Measurements from ENCODE around the gene LHFPL6. TPM values are rescaled to one million over a fixed set of nuclear protein-coding genes. Genes with fewer than 3 reads are reported as not detected.

Gene LHFPL6
- total RNA-seq, 1 experiment from 2014 or later, result 2.5 TPM

GRCh38 chr13:39524795-39525194 is 78.2 kb downstream of the LHFPL6 start:
- Histone ChIP-seq H3F3A (ENCODE audit: insufficient read depth, low read depth) (no peaks in the 10 kb centered on the region; the same call in 1 of the 2 replicates), H3K4me3 (no peak overlapping the region), H3K4me1 (replicated peaks; ENCODE audit: insufficient read depth) (peaks cover 15% of the 10 kb centered on the region), H3K9me2 (ENCODE audit: insufficient read depth) (no peaks in the 10 kb centered on the region; the same call in 1 of the 2 replicates), H3K9me3 (ENCODE audit: insufficient read depth, low read depth) (no peaks in the 10 kb centered on the region), H2AFZ (no peak overlapping the region), H3K27ac (no peak overlapping the region), H3K36me3 (ENCODE audit: low read depth) (no peaks in the 10 kb centered on the region), H3K27me3 (ENCODE audit: insufficient read depth, low read depth) (no peaks in the 10 kb centered on the region), H4K20me1 (ENCODE audit: insufficient read depth) (no peaks in the 10 kb centered on the region), H3K79me2 (ENCODE audit: low read depth) (no peaks in the 10 kb centered on the region), H3K4me2 (no peak overlapping the region)
- TF ChIP-seq EZH2 (IDR thresholded peaks at IDR 0.05; ENCODE audit: low read depth), result no peak
- TF ChIP-seq CTCF (conservative IDR thresholded peaks at IDR 0.05), result no peak
- no TSS peak for BruUV-seq (replicated peaks)
- POLR2A ChIA-PET (ENCODE audit: unreplicated experiment), result no interaction called here
- intact Hi-C loops (cut with micrococcal nuclease; ENCODE audit: unreplicated experiment), result loop anchor here (5.0 kb wide), 1 partner anchor 43 kb away; no protein-coding TSS in a partner anchor
- CTCF ChIA-PET, result no interaction called here
- DNase-seq, result no peak

GRCh38 chr13:39522329-39522728 is 80.7 kb downstream of the LHFPL6 start:
- no peaks in the 10 kb centered on the region; the same call in 1 of the 2 replicates for H3K9me2 ChIP-seq (ENCODE audit: insufficient read depth)
- no peak overlapping the region for H2AFZ ChIP-seq
- no TSS peak for BruUV-seq (replicated peaks)
- no peaks in the 10 kb centered on the region for H3K27me3 ChIP-seq (ENCODE audit: insufficient read depth, low read depth)
- ChIA-PET CTCF (interaction anchor here (0.6 kb wide), 1 partner anchor 24 kb away, joined by 4 read pairs; no protein-coding TSS in a partner anchor), POLR2A (ENCODE audit: unreplicated experiment) (no interaction called here)
- H3K79me2 ChIP-seq (ENCODE audit: low read depth), result no peaks in the 10 kb centered on the region
- no peaks in the 10 kb centered on the region for H3K36me3 ChIP-seq (ENCODE audit: low read depth)
- H3F3A ChIP-seq (ENCODE audit: insufficient read depth, low read depth), result no peaks in the 10 kb centered on the region; the same call in 1 of the 2 replicates
- no peak for TF ChIP-seq EZH2 (IDR thresholded peaks at IDR 0.05; ENCODE audit: low read depth)
- TF ChIP-seq CTCF (conservative IDR thresholded peaks at IDR 0.05), result no peak
- H3K4me1 ChIP-seq (replicated peaks; ENCODE audit: insufficient read depth), result peaks cover 2% of the 10 kb centered on the region
- H3K9me3 ChIP-seq (ENCODE audit: insufficient read depth, low read depth), result no peaks in the 10 kb centered on the region
- no peak overlapping the region for H3K4me3 ChIP-seq
- no peak overlapping the region for H3K27ac ChIP-seq
- no peak overlapping the region for H3K4me2 ChIP-seq
- intact Hi-C loops (cut with micrococcal nuclease; ENCODE audit: unreplicated experiment), result no loop called here
- H4K20me1 ChIP-seq (ENCODE audit: insufficient read depth), result no peaks in the 10 kb centered on the region
- DNase-seq, result no peak

- Histone ChIP-seq H3F3A (ENCODE audit: insufficient read depth, low read depth) (no peaks in the 10 kb centered on the region), H3K4me2 (no peak overlapping the region), H3K9me2 (ENCODE audit: insufficient read depth) (no peaks in the 10 kb centered on the region; the same call in 1 of the 2 replicates), H3K27ac (no peak overlapping the region), H3K36me3 (ENCODE audit: low read depth) (no peaks in the 10 kb centered on the region), H3K9me3 (ENCODE audit: insufficient read depth, low read depth) (no peaks in the 10 kb centered on the region), H2AFZ (no peak overlapping the region), H3K79me2 (ENCODE audit: low read depth) (no peaks in the 10 kb centered on the region), H3K4me1 (replicated peaks; ENCODE audit: insufficient read depth) (no peaks in the 10 kb centered on the region), H3K27me3 (ENCODE audit: insufficient read depth, low read depth) (no peaks in the 10 kb centered on the region), H3K4me3 (no peak overlapping the region), H4K20me1 (ENCODE audit: insufficient read depth) (no peaks in the 10 kb centered on the region)
- ChIA-PET CTCF (interaction anchor here (0.6 kb wide), 1 partner anchor 25 kb away, joined by 4 read pairs; no protein-coding TSS in a partner anchor), POLR2A (ENCODE audit: unreplicated experiment) (no interaction called here)
- intact Hi-C loops (cut with micrococcal nuclease; ENCODE audit: unreplicated experiment), result no loop called here
- DNase-seq, result no peak
- no peak for TF ChIP-seq CTCF (conservative IDR thresholded peaks at IDR 0.05)
- no peak for TF ChIP-seq EZH2 (IDR thresholded peaks at IDR 0.05; ENCODE audit: low read depth)
- BruUV-seq (replicated peaks), result no TSS peak
Observed at GRCh38 chr13:39521701-39522100, 81.3 kb downstream of the LHFPL6 start.

Data from PC-9 (cell line).